SK-N-MC (cell line): ENCODE data around the gene IL19.

ENCODE experiments used
- EZH2 ChIP-seq: fragments of 200-600 bp; sonication (generic); IDR thresholded peaks from one replicate; pipeline ENCODE4 v1.6.1; 2017; ENCODE audit warnings: antibody characterized with exemption
- POLR2AphosphoS5 ChIP-seq: IDR thresholded peaks from 2 replicates; pipeline ENCODE4 v1.6.1; 2012; ENCODE audit warnings: mild to moderate bottlenecking, low read depth, low read length, borderline replicate concordance

DNA sequence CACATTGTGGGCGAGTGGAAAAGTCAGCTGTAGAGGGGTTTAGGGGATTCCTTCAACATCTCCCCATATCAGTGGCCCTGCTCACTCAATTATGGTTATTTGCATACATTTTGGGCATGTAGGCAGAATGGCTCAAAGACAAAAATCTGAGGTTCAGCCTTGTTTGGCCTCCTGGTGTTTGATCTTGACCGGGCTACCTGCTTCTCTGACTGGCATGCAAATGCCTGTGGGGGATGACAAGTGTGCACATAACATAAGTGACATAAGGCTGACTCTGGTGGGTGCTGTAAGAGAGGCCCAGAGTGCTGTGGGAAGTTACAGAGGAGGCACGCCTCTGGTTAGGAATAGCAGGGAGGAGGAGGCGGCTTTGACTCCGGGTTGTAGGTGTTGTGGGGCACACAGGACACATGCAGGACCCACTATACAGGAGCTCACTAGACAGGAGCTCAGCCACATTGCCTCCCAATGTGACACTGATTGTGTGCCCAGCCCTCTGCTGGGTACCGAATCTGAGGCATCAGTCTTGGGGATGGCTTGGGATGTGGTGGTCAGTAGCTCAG, 29.4 kb upstream of the IL19 start:
- TF ChIP-seq POLR2AphosphoS5: no peak
- no peak for TF ChIP-seq EZH2
